Activated T-cell treated with anti-CD3 and anti-CD28 coated beads, Interleukin-2, amount 50 U/mL, for 1 hour (primary cell): ENCODE data around the gene ZDHHC14.
"Not testable (repeated sequence)": the region's sequence is repeated elsewhere in the genome, so short reads cannot be mapped to it uniquely, and the experiment has no call there.

ENCODE experiments used
- DNase-seq: peaks from one replicate; pipeline ENCODE4 v3.0.0-alpha.2; 2020

The ZDHHC14 gene

DNA sequence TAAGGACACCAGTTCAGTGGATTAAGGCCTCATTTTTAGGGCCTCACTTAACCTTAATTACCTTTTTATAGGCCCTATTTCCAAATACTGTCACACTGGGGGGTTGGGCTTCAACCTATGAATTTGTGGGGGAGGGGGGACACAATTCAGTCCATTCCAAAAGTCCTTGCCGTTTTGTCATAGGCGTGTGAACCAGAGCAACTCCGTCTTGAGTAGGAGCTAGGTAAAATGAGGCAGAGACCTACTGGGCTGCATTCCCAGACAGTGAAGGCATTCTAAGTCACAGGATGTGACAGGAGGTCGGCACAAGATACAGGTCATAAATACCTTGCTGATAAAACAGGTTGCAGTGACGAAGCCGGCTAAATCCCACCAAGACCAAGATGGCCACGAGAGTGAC is 328.6 kb downstream of the ZDHHC14 start:
- no peak for DNase-seq

DNA sequence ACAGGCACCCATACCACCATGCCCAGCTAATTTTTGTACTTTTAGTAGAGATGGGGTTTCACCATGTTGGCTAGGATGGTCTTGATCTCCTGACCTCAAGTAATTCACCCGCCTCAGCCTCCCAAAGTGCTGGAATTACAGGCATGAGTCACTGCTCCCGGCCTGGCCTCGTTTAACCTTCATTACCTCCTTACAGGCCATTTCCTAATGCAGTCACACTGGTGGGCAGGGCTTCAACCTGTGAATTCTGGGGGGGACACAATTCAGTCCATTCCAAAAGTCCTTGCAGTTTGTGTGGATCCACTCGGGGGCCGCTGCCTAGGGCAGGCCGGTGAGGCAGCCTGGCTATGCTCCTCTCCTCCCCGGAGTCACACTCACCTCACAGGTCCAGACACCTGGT is 329.6 kb downstream of the ZDHHC14 start:
- no peak for DNase-seq

GRCh38 chr6:157711060-157711459 is 330.1 kb downstream of the ZDHHC14 start:
- DNase-seq, result no peak

DNA sequence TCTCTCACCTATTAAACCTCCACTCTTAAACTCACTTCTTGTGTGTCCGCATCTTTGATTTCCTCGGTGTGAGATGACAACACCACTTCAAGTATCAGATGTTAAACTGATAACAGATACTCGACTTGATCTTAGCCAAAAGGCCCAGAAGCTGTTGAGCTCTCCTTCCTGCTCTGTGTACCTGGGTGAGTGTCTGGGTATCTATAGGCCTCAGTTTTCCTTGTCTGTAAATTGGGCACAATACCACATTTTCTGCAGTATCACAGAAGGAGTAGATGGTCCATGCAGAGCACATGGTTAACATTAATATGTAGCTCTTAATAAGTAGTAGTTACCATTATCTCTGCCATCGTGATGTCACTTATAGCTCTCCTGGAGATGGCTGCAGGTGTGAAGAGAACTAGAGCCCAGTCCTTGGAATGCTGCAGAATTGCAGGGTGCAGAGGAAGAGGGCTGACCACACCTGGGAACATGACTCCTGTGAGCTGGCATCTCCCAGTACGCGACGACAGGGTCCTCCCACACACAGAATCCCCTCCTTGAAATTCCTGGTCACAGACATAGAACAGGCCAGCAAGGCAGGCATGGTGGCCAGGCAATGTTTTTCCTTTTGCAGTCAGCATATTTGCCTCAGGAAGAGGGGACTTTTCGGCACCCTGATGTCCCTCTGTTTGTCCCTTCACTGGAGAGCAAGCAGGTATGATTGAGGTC is 331.8 kb downstream of the ZDHHC14 start:
- DNase-seq, result no peak

- DNase-seq, result no peak
Measured at GRCh38 chr6:157713451-157714152, 332.6 kb downstream of the ZDHHC14 start.

DNA sequence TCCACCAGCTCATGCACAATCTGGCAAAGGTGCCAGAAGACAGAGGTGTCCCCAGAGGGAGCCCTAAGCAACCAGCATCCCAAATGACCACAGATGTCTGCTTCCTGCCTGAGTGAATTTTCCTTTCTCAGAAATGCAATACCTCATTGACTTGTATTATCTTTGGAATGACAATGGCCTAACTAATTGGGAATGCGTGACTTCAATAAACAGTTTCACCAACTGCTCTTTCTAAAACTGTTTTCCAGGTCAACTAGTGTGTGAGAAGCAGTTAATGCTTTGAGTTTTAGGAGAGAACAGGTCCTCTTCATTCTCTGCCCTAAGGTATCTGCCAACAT is 333.1 kb downstream of the ZDHHC14 start:
- DNase-seq, result no peak

GRCh38 chr6:157715728-157716164 is 334.8 kb downstream of the ZDHHC14 start:
- DNase-seq, result no peak

- no peak for DNase-seq
Measured at GRCh38 chr6:157716251-157716995, 335.4 kb downstream of the ZDHHC14 start.

GRCh38 chr6:157717340-157717748 is 336.4 kb downstream of the ZDHHC14 start:
- no peak for DNase-seq

DNA sequence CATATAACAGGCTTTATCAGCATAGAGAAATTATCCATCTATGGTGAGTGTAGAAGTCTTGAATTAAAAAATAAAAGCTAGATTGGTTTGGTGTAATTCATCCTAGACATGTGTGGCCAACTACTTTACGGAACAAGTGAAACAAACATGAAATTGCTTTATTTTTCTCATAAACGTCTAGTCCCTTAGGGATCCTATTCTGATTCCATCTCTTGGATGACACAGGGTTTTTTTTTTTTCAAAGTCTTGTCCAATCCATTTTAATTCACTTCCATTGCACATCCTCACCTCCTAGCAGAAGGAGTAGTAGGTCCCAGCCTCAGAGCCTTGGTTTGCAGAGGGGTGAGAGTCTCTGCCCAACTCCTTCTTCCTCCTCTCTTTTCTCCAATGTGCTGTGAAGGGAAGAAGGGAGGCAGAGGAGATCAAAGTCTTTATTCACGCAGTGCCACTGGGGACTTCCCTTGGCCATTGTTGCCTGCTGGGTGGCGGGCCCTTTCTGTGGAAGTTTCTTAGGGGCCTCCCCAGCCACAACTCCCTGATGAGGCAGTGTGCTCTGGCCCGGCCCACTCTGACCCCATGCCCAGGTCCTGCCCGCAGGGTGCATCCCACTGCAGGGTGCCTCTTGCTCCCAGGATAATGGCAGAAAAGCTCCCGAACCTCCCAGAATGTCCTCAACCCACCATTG is 337.7 kb downstream of the ZDHHC14 start:
- no peak for DNase-seq

DNA sequence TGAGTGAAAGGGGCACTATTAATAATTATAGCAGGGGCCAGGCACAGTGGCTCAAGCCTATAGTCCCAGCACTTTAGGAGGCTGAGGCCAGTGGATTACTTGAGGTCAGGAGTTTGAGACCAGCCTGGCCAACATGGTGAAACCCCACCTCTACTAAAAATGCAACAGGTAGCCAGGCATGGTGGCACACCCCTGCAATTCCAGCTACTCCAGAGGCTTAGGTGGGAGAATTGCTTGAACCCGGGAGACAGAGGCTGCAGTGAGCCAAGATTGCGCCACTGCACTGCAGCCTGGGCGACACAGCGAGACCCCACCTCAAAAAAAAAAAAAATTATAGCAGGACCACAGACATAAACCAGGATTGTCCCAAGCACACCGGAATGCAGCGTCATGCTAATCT is 340.0 kb downstream of the ZDHHC14 start:
- not testable (repeated sequence) for DNase-seq

GRCh38 chr6:157721426-157721825 is 340.4 kb downstream of the ZDHHC14 start:
- DNase-seq, result no peak

- no peak for DNase-seq
Measured at GRCh38 chr6:157721830-157722229, 340.8 kb downstream of the ZDHHC14 start.

DNA sequence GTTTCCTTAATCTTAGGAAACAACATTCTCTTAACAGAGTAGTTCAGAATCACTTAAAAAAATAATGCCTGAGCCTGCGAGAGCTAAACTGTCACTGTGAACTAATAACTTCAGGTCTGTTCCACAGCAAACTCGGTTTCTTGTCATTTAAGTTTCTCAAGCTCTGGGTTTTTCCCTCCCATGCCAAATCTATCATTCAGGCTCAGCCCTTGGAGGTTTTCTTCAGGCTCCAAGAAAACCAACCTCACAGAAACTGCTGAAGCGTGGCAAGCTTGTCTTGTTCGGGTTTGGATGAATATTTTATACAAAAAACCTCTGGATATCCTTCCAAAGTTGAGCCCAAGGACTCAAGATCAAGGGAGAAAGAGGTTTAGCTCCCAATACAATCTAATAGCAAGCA is 342.4 kb downstream of the ZDHHC14 start:
- no peak for DNase-seq

DNA sequence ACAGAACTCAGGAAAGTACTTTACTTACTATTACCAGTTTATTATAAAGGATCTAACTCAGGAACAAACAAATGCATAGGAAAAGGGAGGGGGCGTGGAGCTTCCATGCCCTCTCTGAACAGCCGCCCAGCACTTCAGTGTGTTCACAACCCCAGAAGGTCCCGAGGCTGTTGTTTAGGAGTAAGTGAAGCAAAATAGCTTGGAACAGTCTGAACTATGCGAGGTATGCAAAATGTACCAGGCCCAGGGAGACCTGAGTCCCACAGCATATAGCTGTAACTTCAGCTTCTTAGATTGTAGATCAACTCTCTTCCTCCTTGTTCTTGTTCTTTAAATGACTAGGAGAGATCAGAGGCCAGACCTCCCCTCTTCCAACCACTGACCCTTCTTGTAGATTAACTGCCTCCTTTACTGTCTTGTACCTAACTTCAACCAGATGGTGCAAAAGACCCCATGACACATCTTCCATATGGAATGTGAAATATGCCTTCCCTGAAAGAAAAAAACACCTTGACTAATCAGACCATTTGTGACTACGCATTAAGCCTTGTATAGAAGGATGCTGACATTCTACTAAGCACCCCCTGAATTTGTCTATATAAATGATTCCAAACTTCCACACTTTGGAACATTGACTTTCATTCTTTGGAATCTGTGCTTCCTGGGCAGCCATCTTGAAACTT is 343.3 kb downstream of the ZDHHC14 start:
- no peak for DNase-seq

- DNase-seq, result no peak
Measured at GRCh38 chr6:157724960-157725741, 344.2 kb downstream of the ZDHHC14 start.

GRCh38 chr6:157725836-157726235 is 344.8 kb downstream of the ZDHHC14 start:
- DNase-seq, result no peak

DNA sequence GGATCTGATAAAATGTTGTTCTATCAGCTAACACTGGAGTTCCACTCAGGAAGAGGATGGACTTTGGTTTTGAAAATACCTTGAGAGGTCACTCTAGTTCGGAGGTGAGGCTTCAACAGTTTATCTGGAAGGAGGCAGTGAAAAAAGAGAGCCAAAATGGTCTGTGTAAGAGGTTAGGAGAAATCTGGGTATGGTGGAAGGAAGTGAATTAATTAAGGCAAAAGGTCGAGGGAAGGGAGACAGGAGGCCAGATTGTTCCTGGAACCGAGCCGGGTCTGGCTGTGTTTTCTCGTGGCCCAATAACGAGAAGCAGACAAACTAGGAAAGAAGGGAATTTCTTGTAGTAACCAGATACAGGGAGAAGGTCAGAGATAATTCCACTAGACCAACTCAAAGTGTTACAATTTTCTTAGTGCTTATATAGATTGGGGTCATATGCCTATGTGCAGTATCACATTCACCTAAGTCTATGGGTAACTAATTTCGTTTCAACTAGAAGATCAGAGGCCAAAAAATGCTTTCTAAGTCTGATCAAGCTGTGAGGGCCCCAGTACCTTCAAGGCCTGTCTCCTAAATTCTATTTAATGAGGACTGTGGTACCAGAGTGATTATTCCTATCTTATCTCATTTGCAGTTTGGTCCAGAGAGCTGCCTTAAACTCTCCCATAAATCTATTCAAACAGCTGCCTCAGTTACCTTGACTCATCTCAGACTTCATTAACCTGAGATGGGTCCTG is 346.1 kb downstream of the ZDHHC14 start:
- no peak for DNase-seq
